HL-60 (cell line): ENCODE data around the gene LENG9.

Source experiments
- DNase-seq, 2 experiments: peaks; one replicate each; pipeline ENCODE4 v3.0.0-alpha.2; 2010 to 2020; ENCODE audit warnings: low read depth in 1 of 2, low spot score in 1 of 2
- H3K27ac ChIP-seq: fragments of 250-450 bp; sonication (Bioruptor Pico); replicated peaks from 2 replicates; pipeline ENCODE4 v1.5.1; 2020; ENCODE audit warnings: mild to moderate bottlenecking, moderate library complexity
- H3K27me3 ChIP-seq: fragments of 250-450 bp; sonication (Bioruptor Pico); 2 replicates; pipeline ENCODE4 v1.5.1; 2021; ENCODE audit warnings: mild to moderate bottlenecking, moderate library complexity; ENCODE audit not compliant: insufficient read depth, poor library complexity, severe bottlenecking
- H3K4me3 ChIP-seq: replicated peaks from 2 replicates; pipeline ENCODE4 v1.5.1; 2011; ENCODE audit warnings: mild to moderate bottlenecking, control low read depth, low read length; ENCODE audit not compliant: insufficient read depth
- CTCF ChIP-seq: IDR thresholded peaks from one replicate; pipeline ENCODE4 v1.5.1; 2011; ENCODE audit warnings: low read length, control low read depth, inconsistent platforms; ENCODE audit not compliant: insufficient read depth
- GABPA ChIP-seq: IDR thresholded peaks from 2 replicates; pipeline ENCODE4 v1.6.1; 2012; ENCODE audit warnings: low read depth
- POLR2AphosphoS5 ChIP-seq: IDR thresholded peaks from 2 replicates; pipeline ENCODE4 v1.6.1; 2012; ENCODE audit warnings: low read depth
- REST ChIP-seq: IDR thresholded peaks from 2 replicates; pipeline ENCODE4 v1.6.1; 2012; ENCODE audit warnings: low read depth; ENCODE audit not compliant: insufficient replicate concordance
- SPI1 ChIP-seq: IDR thresholded peaks from 2 replicates; pipeline ENCODE4 v1.6.1; 2012; ENCODE audit warnings: low read depth, mild to moderate bottlenecking, borderline replicate concordance

The LENG9 gene

GRCh38 chr19:54415901-54416673 is 47.5 kb downstream of the LENG9 start:
- TF ChIP-seq SPI1 (no peak), POLR2AphosphoS5 (no peak), CTCF (no peak), GABPA (no peak), REST (no peak)
- DNase-seq, result no peak
- Histone ChIP-seq H3K27ac (no peak overlapping the region), H3K4me3 (no peak overlapping the region), H3K27me3 (peaks cover 39% of the 10 kb centered on the region)

- H3K4me3 ChIP-seq, result no peak within 1 kb of the TSS
- no peak for TF ChIP-seq GABPA
- TF ChIP-seq REST, result no peak
- no peak for TF ChIP-seq POLR2AphosphoS5
- no peak for TF ChIP-seq SPI1
- TF ChIP-seq CTCF, result no peak
- H3K27ac ChIP-seq, result no peak within 1 kb of the TSS
- H3K27me3 ChIP-seq, result peaks cover 33% of the 10 kb centered on the region
- DNase-seq, result no peak
Measured at GRCh38 chr19:54415208-54415900, 48.2 kb downstream of the LENG9 start, which contains the start of gene TTYH1. TSS of gene TTYH1 (plus strand) at chr19:54415464. CDS start at chr19:54415553, 89 bp downstream.

GRCh38 chr19:54414156-54414555 is 49.4 kb downstream of the LENG9 start:
- Histone ChIP-seq H3K27ac (no peak overlapping the region), H3K27me3 (peaks cover 30% of the 10 kb centered on the region), H3K4me3 (no peak overlapping the region)
- no peak for DNase-seq
- TF ChIP-seq POLR2AphosphoS5 (no peak), CTCF (no peak)
